SK-N-SH (cell line): Measurements from ENCODE around the gene PDK4. TPM values are rescaled to one million over a fixed set of nuclear protein-coding genes. Genes with fewer than 3 reads are reported as not detected.

ENCODE experiments used
- CTCF ChIA-PET: fragments of 300-600, 350-600 bp; formaldehyde crosslinking; extraction: SDS; loops from one replicate; lab custom pipeline; 2021; lab: Yijun Ruan, JAX
- POLR2A ChIA-PET: fragments of 350-600 bp; sonication (Branson Sonifier 250); formaldehyde crosslinking; extraction: SDS; loops from one replicate; lab custom pipeline; 2020; ENCODE audit warnings: antibody characterized with exemption, inconsistent platforms; lab: Yijun Ruan, JAX
- DNase-seq: peaks from one replicate; pipeline ENCODE4 v3.0.0; 2012
- H2AFZ ChIP-seq: fragments of 200-600 bp; sonication (generic); 2 replicates; pipeline ENCODE4 v1.8.1; 2016; ENCODE audit warnings: antibody characterized with exemption, mild to moderate bottlenecking, low read depth
- H3F3A ChIP-seq: fragments of 200-600 bp; sonication (generic); replicated peaks from 2 replicates; pipeline ENCODE3; 2016; ENCODE audit warnings: antibody characterized with exemption, mild to moderate bottlenecking; ENCODE audit not compliant: insufficient read depth
- H3K27ac ChIP-seq, 2 experiments: fragments of 200-500 bp in 1 of 2; fragments of 200-600 bp in 1 of 2; sonication (Bioruptor generic) in 1 of 2; sonication (generic), shearing (Covaris generic) in 1 of 2; 2 replicates each; pipeline versions ENCODE4 v1.5.1 to v1.6.1; 2014 to 2016; ENCODE audit warnings: low read depth in 2 of 2, inconsistent platforms in 1 of 2, low read length in 1 of 2, mild to moderate bottlenecking in 1 of 2, mixed read lengths in 1 of 2
- H3K27me3 ChIP-seq: fragments of 200-600 bp; sonication (generic), shearing (Covaris generic); 2 replicates; pipeline ENCODE4 v1.6.1; 2016; ENCODE audit warnings: mixed run types; ENCODE audit not compliant: insufficient read depth
- H3K36me3 ChIP-seq, 2 experiments: fragments of 200-500 bp in 1 of 2; fragments of 200-600 bp in 1 of 2; sonication (Bioruptor generic) in 1 of 2; sonication (generic) in 1 of 2; replicated peaks in 1 of 2; 2 replicates each; pipeline versions ENCODE3 to v1.5.1; 2014 to 2016; ENCODE audit warnings: low read length in 1 of 2, mild to moderate bottlenecking in 1 of 2; ENCODE audit not compliant: insufficient read depth in 2 of 2, control insufficient read depth in 1 of 2
- H3K4me1 ChIP-seq, 2 experiments: fragments of 200-500 bp in 1 of 2; fragments of 200-600 bp in 1 of 2; sonication (Bioruptor generic) in 1 of 2; sonication (generic), shearing (Covaris generic) in 1 of 2; 2 replicates each; pipeline versions ENCODE4 v1.5.1 to v1.6.1; 2014 to 2016; ENCODE audit warnings: low read depth in 1 of 2, low read length in 1 of 2, mixed run types in 1 of 2; ENCODE audit not compliant: insufficient read depth in 2 of 2, control insufficient read depth in 1 of 2
- H3K4me2 ChIP-seq: fragments of 200-600 bp; sonication (generic), shearing (Covaris generic); 2 replicates; pipeline ENCODE4 v1.6.1; 2017; ENCODE audit warnings: mixed run types
- H3K4me3 ChIP-seq, 2 experiments: fragments of 200-500 bp in 1 of 2; fragments of 200-600 bp in 1 of 2; sonication (Bioruptor generic) in 1 of 2; sonication (generic), shearing (Covaris generic) in 1 of 2; 2 replicates each; pipeline versions ENCODE4 v1.5.1 to v1.8.1; 2014 to 2016; ENCODE audit warnings: low read depth in 2 of 2, inconsistent platforms in 1 of 2, low read length in 1 of 2, mild to moderate bottlenecking in 1 of 2, mixed read lengths in 1 of 2, moderate library complexity in 1 of 2
- H3K79me2 ChIP-seq: fragments of 200-600 bp; sonication (generic); 2 replicates; pipeline ENCODE4 v1.8.1; 2017; ENCODE audit warnings: mild to moderate bottlenecking; ENCODE audit not compliant: insufficient read depth
- H3K9ac ChIP-seq: fragments of 200-600 bp; sonication (generic); 2 replicates; pipeline ENCODE4 v1.6.1; 2017; ENCODE audit warnings: mixed run types
- H3K9me2 ChIP-seq: fragments of 200-600 bp; sonication (generic); 2 replicates; pipeline ENCODE4 v1.6.1; 2017; ENCODE audit warnings: mixed run types
- H3K9me3 ChIP-seq: fragments of 200-600 bp; sonication (generic); 2 replicates; pipeline ENCODE4 v1.6.1; 2017; ENCODE audit warnings: mixed run types, mild to moderate bottlenecking, moderate library complexity
- H4K20me1 ChIP-seq: fragments of 200-600 bp; sonication (generic); 2 replicates; pipeline ENCODE4 v1.6.1; 2017; ENCODE audit warnings: mild to moderate bottlenecking, mixed run types; ENCODE audit not compliant: insufficient read depth
- CHD2 ChIP-seq: fragments of 150-350 bp; IDR thresholded peaks from 2 replicates; pipeline ENCODE4 v1.6.1; 2018; ENCODE audit warnings: low read length; ENCODE audit not compliant: partially characterized antibody
- EZH2phosphoT487 ChIP-seq: fragments of 200-600 bp; sonication (generic); IDR thresholded peaks from 2 replicates; pipeline ENCODE4 v1.6.1; 2017; ENCODE audit warnings: low read depth, mixed run types, mild to moderate bottlenecking, antibody characterized with exemption, moderate library complexity, borderline replicate concordance
- FOXJ3 ChIP-seq: sonication (generic); formaldehyde crosslinking; IDR thresholded peaks from 2 replicates; pipeline ENCODE4 v1.5.1; 2020; ENCODE audit warnings: mild to moderate bottlenecking, missing genetic modification reagents
- GABPA ChIP-seq: IDR thresholded peaks from 2 replicates; pipeline ENCODE4 v1.4.0; 2012; ENCODE audit warnings: low read depth, mild to moderate bottlenecking
- POLR2AphosphoS5 ChIP-seq: IDR thresholded peaks from 2 replicates; pipeline ENCODE4 v1.6.1; 2012; ENCODE audit warnings: low read depth, low read length
- RCOR1 ChIP-seq: fragments of 150-350 bp; IDR thresholded peaks from 2 replicates; pipeline ENCODE4 v1.6.1; 2017; ENCODE audit warnings: antibody characterized with exemption, low read length
- RFX5 ChIP-seq: IDR thresholded peaks from 2 replicates; pipeline ENCODE4 v1.6.1; 2012; ENCODE audit warnings: mild to moderate bottlenecking, improper control_type of control experiment, low read length
- RXRA ChIP-seq: IDR thresholded peaks from 2 replicates; pipeline ENCODE4 v1.4.0; 2012; ENCODE audit warnings: low read depth, mild to moderate bottlenecking, borderline replicate concordance
- TAF1 ChIP-seq: IDR thresholded peaks from 2 replicates; pipeline ENCODE4 v1.6.1; 2012; ENCODE audit warnings: low read depth, mild to moderate bottlenecking, low read length, moderate library complexity, borderline replicate concordance
- YY1 ChIP-seq: IDR thresholded peaks from 2 replicates; pipeline ENCODE4 v1.4.0; 2012; ENCODE audit warnings: low read depth, mild to moderate bottlenecking
- WGBS: methylation state at CpG from one replicate; pipeline ENCODE4 v1.1.6; 2017; ENCODE audit warnings: low lambda C conversion rate; 5-methylcytosine and 5-hydroxymethylcytosine counted together
- polyA plus RNA-seq, 3 experiments: library from polyadenylated mRNA; depleted of rRNA; stranded (reverse); fragments of >200 nt; gene quantifications; 2 replicates each; pipeline ENCODE4 v1.2.3, GENCODE V29; 2012
- TF ChIP-seq, protein P1 (sequence below): fragments of 150-350 bp; IDR thresholded peaks from 2 replicates; pipeline ENCODE4 v1.6.1; 2017; ENCODE audit warnings: antibody characterized with exemption, low read length, low read depth, borderline replicate concordance
- TF ChIP-seq, protein P2 (sequence below): IDR thresholded peaks from 2 replicates; pipeline ENCODE4; 2012

PDK4 gene
- polyA plus RNA-seq, 1 of the 3 experiments (the other 2 are of a cell fraction): 0.13 TPM

DNA sequence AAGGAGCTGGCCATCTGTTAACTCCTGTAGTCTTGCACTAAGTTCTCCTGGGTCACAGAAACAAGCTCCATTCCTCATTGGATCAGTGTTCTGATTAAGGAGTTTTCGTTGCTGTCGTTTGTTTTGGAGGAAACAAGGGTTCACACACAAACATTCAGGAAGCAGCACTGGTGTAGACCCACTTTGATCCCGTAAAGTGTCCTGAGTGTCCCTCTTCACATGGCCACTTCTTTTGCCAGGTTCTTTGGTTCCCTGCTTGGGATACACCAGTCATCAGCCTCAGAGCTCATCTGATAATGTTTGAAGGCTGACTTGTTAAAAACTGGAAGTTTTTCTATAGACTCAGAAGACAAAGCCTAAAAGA, 10.9 kb downstream of the PDK4 start:
- Histone ChIP-seq H3K27me3 (no peaks in the 10 kb centered on the region; the same call in 1 of the 2 replicates), H3K9me2 (no peaks in the 10 kb centered on the region), H3K27ac (no peak overlapping the region), H3K4me3 (no peak overlapping the region), H4K20me1 (no peaks in the 10 kb centered on the region), H3F3A (no peaks in the 10 kb centered on the region), H3K36me3 (no peaks in the 10 kb centered on the region)
- TF ChIP-seq, protein P1, sequence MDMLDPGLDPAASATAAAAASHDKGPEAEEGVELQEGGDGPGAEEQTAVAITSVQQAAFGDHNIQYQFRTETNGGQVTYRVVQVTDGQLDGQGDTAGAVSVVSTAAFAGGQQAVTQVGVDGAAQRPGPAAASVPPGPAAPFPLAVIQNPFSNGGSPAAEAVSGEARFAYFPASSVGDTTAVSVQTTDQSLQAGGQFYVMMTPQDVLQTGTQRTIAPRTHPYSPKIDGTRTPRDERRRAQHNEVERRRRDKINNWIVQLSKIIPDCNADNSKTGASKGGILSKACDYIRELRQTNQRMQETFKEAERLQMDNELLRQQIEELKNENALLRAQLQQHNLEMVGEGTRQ: no peak
- no peak for TF ChIP-seq CHD2
- no peak for TF ChIP-seq YY1
- TF ChIP-seq RFX5: no peak
- no peak for TF ChIP-seq RXRA
- no peak for TF ChIP-seq TAF1
- TF ChIP-seq RCOR1: no peak
- TF ChIP-seq, all 33 proteins: peak for 0
- H3K9ac ChIP-seq: no peak overlapping the region
- ChIA-PET CTCF (interaction anchor here (0.7 kb wide), 1 partner anchor 25 kb away, joined by 3 read pairs; no protein-coding TSS in a partner anchor), POLR2A (no interaction called here)
- no peaks in the 10 kb centered on the region for H3K9me3 ChIP-seq
- H3K4me2 ChIP-seq: no peak overlapping the region
- no peak overlapping the region for H2AFZ ChIP-seq
- DNase-seq: no peak
- 17% methylated on average over 3 of the region's 3 CpGs for WGBS
- no peaks in the 10 kb centered on the region for H3K4me1 ChIP-seq
- H3K79me2 ChIP-seq: no peaks in the 10 kb centered on the region

DNA sequence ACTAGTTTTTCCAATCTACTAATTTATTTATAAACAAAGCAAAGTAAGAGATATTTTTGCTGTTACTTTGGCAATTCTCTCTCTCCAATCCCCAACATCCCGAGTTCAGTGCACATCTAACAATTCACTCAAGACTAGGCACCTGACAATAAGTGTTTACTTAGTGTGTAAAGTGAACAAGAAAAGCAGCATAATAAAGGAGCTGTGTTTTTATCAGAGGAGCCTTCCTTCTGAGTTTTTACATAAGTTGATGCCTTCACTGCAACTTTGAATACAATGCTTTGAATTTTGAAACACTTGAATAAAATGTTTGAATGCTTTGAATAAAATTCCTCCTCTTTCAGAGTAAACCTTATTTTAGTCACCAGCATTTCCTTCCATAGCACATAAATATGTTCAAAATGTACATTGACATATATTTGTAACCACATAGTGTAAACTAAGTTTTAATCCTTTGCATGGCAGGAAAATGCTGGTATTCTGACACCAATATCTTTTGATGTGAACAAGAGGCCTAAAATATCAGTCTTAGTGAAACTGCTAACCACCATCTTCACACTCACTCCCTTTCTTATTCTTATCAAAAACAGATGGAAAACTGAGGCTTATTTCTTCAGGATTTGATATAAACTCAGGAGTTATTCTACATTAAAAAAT, 11.4 kb downstream of the PDK4 start:
- H3K9ac ChIP-seq: no peak overlapping the region
- no peak overlapping the region for H2AFZ ChIP-seq
- H4K20me1 ChIP-seq: no peaks in the 10 kb centered on the region
- H3K4me1 ChIP-seq: no peaks in the 10 kb centered on the region
- ChIA-PET CTCF (interaction anchor here (0.7 kb wide), 1 partner anchor 26 kb away, joined by 3 read pairs; no protein-coding TSS in a partner anchor), POLR2A (no interaction called here)
- no peak for DNase-seq
- H3K9me3 ChIP-seq: no peaks in the 10 kb centered on the region
- no peaks in the 10 kb centered on the region for H3K36me3 ChIP-seq
- H3K4me2 ChIP-seq: no peak overlapping the region
- no peaks in the 10 kb centered on the region for H3F3A ChIP-seq
- H3K9me2 ChIP-seq: no peaks in the 10 kb centered on the region
- H3K27me3 ChIP-seq: no peaks in the 10 kb centered on the region; the same call in 1 of the 2 replicates
- no peak for TF ChIP-seq POLR2AphosphoS5
- TF ChIP-seq, protein P2, sequence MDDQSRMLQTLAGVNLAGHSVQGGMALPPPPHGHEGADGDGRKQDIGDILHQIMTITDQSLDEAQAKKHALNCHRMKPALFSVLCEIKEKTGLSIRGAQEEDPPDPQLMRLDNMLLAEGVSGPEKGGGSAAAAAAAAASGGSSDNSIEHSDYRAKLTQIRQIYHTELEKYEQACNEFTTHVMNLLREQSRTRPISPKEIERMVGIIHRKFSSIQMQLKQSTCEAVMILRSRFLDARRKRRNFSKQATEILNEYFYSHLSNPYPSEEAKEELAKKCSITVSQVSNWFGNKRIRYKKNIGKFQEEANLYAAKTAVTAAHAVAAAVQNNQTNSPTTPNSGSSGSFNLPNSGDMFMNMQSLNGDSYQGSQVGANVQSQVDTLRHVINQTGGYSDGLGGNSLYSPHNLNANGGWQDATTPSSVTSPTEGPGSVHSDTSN: no peak
- TF ChIP-seq YY1: no peak
- TF ChIP-seq GABPA: no peak
- no peak for TF ChIP-seq EZH2phosphoT487
- TF ChIP-seq FOXJ3 (CRISPR knock-in tag): no peak
- no peak overlapping the region for H3K4me3 ChIP-seq
- H3K79me2 ChIP-seq: no peaks in the 10 kb centered on the region
- H3K27ac ChIP-seq: no peak overlapping the region
- WGBS: 13% methylated on average over 1 of the region's 1 CpG
